Esophagus squamous epithelium (tissue), 4 donors: ENCODE results near the gene STARD5.

Source experiments
- POLR2A ChIP-seq, 4 donors: fragments of 450-650 bp; IDR thresholded peaks; one replicate each; pipeline ENCODE4 v1.6.1; 2017; ENCODE audit warnings: antibody characterized with exemption in 4 of 4, mild to moderate bottlenecking in 4 of 4, moderate library complexity in 3 of 4
- TF ChIP-seq, protein P1 (sequence below), 6 experiments: fragments of 450-650 bp in 4 of 6; fragments of 200-600 bp in 2 of 6; sonication (generic) in 2 of 6; IDR thresholded peaks; one replicate each; pipeline ENCODE4 v1.5.1; 2016 to 2019; ENCODE audit warnings: antibody characterized with exemption in 6 of 6, mild to moderate bottlenecking in 4 of 6, moderate library complexity in 4 of 6

GRCh38 chr15:81330366-81331090 is 6.6 kb upstream of the STARD5 start:
- TF ChIP-seq, protein P1, sequence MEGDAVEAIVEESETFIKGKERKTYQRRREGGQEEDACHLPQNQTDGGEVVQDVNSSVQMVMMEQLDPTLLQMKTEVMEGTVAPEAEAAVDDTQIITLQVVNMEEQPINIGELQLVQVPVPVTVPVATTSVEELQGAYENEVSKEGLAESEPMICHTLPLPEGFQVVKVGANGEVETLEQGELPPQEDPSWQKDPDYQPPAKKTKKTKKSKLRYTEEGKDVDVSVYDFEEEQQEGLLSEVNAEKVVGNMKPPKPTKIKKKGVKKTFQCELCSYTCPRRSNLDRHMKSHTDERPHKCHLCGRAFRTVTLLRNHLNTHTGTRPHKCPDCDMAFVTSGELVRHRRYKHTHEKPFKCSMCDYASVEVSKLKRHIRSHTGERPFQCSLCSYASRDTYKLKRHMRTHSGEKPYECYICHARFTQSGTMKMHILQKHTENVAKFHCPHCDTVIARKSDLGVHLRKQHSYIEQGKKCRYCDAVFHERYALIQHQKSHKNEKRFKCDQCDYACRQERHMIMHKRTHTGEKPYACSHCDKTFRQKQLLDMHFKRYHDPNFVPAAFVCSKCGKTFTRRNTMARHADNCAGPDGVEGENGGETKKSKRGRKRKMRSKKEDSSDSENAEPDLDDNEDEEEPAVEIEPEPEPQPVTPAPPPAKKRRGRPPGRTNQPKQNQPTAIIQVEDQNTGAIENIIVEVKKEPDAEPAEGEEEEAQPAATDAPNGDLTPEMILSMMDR (IDR thresholded peaks at IDR 0.05): no peak
- TF ChIP-seq POLR2A (IDR thresholded peaks at IDR 0.05): no peak
